Left renal cortex interstitium (tissue), 4 donors: ENCODE measurements around the gene OTOG. TPM values are rescaled to one million over a fixed set of nuclear protein-coding genes. Genes with fewer than 3 reads are reported as not detected.

Experiments
- DNase-seq, 4 donors: peaks; one replicate each; pipeline ENCODE4 v3.0.0-alpha.2; 2013; ENCODE audit warnings: low read depth in 4 of 4, low spot score in 2 of 4, missing footprints in 1 of 4
- polyA plus RNA-seq, 4 donors: library from polyadenylated mRNA; unstranded; fragments of 120-200 nt; gene quantifications; one replicate each; pipeline ENCODE4 v1.2.1, GENCODE V29; 2013; ENCODE audit not compliant: insufficient read length in 4 of 4

OTOG gene
- polyA plus RNA-seq, 4 donors, result 0.11 to 0.90 (median 0.24) TPM

DNA sequence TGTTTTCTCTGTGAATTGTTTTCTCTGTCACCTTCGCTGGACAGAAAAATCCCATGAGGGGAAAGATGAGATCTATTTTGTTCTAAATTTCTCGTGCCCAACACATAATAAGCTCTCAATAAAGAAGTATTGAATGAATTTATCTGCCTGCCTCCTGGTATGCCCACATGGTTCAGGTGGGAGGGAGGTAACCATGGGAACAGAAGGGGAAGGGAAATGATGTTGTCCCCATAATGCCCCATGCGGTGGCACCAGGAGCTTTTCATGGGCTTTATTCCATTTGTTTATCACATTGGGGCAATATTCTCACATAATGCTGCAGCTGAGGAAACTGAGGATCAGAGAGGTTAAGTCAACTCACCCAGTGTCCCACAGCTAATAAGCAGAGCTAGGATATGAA lies 11.6 kb upstream of the OTOG start:
- DNase-seq, result no peak

DNA sequence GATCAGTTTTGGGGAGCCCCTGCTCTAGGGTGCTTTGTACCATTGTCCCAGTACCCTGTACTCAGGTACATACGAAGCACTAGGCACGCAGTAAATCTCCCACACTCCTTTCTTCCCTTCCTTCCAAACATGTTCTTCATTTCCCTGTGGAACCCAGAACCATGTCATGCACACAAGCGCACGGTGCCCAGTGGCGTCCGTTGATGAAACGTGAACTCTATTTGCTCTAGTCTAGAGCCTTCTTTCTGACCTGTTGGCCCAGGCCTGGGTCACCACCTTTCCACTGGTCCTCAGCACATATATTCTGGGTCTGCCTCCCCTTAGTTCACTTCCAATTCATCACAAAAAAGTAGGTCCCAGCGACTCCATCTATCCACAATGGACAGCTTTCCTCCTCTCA lies 9.8 kb upstream of the OTOG start:
- DNase-seq, result no peak

- no peak for DNase-seq
Measured at GRCh38 chr11:17538054-17538453, 9.0 kb upstream of the OTOG start.

DNA sequence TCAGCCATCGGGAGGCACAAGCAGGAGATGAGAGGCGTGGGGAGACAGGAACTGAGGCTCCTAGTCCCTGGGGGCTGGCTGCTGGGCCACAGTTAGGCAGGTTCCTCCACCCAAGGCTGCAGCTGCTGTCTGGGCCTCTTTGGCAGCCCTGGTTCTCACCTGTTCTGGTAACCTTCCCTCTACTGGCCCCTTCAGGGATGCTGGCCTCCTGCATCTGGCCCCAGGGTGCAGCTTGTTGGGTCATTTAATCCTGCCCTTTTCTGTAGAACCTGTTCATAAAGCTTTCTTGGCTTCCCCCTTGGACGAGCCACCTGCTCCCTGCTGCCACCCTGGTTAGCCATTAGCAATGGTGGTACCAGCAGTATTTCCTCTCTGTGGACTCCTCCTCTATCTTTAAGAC lies 8.3 kb upstream of the OTOG start:
- DNase-seq, result no peak

DNA sequence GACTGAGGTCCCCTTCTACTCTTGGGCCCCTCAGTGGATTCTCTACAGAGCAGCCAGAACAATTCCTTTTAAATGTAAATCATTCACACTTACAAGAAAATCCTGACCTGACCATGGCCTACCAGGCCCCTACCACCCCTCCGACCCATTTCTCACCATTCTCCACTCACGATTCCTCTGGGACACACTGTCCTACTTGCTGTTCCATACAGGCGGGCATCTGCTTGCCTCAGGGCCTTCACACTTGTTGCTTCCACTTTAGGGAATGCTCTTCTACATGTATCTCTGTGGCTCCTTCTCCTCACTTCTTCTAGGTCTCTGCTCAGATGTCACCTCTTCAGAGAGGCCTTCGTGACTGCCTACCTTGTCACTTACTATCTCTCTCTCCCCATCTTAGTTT lies 6.3 kb upstream of the OTOG start:
- no peak for DNase-seq

DNA sequence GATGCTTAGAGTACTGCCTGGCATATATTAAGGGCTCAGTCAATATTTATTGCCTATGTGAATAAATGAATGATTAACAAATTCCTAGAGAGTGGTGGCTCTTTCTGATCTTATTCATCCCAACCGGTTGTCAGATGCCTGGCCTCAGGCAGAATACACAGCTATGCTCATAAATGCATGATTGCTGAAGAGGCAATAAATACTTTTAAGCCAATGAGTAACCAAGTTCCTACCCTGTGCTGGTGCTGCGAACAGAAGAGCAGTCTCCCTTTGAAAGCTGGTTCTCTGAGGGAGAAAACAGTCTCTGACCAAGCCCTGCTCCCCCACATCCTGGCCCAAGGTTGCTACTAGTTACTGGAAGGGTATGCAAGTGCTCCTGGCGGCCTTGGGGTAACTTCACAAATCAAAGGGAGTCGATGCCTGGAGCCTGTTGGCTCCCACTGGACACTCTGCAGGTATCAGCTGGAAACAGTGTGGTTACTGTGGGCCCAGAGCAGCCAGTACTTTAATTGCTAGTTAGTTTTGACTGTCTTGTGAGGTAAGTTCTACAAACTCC lies 5.7 kb upstream of the OTOG start:
- no peak for DNase-seq

DNA sequence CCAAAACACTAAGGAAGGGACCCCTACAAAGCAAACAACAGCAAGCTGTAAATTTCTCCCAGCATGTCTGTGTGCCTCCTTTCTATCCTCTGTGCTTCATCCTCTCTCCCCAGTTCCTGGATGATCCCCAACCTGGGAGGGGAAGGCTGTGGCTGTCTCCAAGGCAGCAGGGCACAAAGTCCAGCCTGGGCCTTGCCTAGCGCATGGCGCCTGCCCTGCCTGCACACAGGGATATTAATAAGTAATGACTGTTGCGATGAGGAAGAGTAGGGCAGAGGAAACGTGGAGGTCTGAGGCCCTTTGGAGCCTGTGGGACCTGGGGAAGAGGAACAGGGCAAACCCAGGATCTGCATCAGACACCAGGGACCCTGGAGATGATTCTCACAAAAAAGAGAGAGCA lies 4.8 kb upstream of the OTOG start:
- no peak for DNase-seq

DNA sequence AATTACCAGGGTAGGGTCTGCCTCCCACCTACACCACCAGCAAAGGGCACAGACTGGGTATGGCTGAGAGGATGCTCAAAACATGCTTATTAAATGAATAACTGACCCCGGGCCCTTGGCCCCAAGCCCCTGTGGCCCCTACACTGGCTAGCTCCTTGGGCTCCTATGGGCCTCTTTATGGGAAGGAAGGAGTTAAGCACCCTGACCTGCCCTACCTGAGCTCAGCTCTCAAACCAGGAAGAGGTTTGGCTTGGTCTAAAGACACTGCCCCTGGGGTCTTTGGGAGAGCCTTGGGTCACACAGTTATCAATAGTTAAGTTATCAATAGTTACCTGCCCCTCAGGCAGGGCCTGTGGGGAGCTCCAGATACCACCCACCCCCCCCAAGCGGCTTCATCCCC lies 4.0 kb upstream of the OTOG start:
- no peak for DNase-seq

- no peak for DNase-seq
Measured at GRCh38 chr11:17543574-17544180, 3.4 kb upstream of the OTOG start.

- DNase-seq, result no peak
Measured at GRCh38 chr11:17544181-17544622, 2.9 kb upstream of the OTOG start, which contains the start of gene USH1C. TSS of gene USH1C (minus strand) at chr11:17544416. CDS start at chr11:17544307, 109 bp downstream.

DNA sequence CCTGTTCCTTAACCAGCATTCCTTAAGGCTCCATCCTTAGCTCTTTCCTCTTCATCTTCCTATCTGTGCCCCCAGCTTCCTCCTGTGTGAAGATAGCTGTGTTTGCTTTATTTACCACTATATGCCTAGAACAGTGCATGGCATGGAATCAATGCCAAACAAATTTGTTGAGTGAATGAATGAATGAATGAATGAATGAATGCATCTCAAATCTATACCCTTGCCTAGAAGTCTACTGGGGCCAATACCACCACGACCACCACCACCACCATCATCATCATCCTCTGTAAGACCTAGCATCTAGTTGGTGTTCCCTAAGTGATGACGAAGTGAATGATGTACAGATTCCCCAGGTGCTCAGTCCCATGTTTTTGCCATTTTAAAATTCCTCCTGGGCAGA lies 819 bp upstream of the OTOG start:
- DNase-seq, result no peak

DNA sequence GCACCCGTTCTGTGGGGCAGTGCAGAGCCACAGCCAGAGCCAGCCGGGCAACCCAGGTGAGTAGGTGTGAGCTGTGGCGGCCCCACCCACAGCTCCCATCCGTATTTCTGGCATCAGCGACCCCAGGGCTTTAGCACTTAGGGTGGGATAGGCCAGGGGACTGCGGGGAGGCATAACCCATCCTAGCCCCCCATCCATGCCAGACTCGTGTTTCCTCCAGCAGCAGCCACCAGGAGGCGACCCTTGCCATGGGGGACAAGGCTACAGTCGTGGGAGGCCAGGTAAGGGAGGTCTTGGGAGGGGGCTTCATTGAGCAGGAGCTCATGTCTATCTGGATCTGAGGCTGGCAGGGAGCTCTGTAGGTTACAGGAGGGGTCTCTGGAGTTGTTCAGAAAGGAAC lies 873 bp downstream of the OTOG start:
- no peak for DNase-seq

DNA sequence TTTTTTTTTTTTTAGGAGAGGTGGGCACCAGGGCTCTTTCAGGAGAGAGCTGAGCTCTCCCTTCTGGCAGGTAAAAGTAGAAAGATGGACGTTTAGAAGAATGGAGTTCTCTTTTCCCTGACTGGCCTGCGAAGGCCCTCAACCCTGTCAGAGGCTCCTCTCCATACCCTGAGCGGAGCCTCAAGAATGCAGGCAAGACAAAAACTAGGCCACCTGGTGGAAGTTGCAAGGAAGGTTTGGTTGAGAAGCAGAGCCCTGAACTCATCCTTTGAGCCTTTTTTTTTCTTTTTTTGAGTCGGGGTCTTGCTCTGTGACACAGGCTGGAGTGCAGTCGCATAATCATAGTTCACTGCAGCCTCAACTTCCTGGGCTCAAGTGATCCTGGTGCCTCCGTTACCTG lies 1.4 kb downstream of the OTOG start:
- no peak for DNase-seq

- DNase-seq, result no peak
Measured at GRCh38 chr11:17550450-17551346, 3.6 kb downstream of the OTOG start.

DNA sequence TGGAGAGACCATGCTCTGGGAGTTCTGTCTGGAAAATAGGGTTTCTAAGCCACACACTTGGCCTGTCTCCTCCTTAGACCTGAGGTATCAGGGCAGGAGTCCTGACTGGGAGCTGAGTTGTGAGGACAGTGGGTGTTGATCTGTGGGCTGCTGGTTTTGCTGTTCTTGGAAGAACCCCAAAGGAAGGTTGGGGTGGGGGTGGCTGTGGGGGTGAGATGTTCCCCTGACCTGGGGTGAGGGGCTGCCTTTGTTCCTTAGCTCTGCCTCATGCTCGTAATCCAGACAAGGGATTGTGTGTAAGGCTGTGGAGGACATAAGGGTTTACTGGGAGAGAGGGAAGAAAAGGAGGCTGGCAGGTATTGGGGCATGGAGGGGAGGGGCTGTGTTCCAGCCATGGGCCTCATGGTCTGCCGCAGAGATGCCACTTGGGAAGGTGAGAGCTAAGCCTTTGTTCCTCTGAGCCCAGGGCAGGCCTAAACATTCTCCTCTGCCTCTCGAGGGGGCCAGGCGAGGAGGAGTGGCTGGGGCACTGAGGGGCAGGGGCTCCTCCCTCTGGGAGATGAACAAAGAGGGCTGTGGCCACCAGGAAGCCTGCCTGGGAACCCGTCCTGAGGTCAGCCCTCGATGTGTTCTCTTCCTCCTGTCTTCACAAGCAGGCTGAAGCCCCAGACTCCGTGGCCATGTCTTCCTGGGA lies 4.4 kb downstream of the OTOG start:
- no peak for DNase-seq

DNA sequence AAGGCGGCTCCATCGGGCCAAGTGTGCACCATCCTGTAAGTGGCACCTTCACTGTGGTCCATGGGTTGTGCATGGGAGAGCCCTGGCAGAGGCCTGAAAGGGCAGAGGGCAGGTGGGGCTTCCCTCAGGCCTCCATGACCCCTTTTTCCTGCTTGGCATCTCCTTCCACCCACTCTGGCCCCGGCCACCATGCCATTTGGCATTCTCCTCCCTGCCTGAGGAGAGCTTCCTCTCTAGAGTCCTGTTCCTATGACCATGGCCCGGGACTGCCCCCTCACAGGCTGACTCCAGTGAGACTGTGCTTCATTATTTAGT lies 4.9 kb downstream of the OTOG start:
- no peak for DNase-seq

DNA sequence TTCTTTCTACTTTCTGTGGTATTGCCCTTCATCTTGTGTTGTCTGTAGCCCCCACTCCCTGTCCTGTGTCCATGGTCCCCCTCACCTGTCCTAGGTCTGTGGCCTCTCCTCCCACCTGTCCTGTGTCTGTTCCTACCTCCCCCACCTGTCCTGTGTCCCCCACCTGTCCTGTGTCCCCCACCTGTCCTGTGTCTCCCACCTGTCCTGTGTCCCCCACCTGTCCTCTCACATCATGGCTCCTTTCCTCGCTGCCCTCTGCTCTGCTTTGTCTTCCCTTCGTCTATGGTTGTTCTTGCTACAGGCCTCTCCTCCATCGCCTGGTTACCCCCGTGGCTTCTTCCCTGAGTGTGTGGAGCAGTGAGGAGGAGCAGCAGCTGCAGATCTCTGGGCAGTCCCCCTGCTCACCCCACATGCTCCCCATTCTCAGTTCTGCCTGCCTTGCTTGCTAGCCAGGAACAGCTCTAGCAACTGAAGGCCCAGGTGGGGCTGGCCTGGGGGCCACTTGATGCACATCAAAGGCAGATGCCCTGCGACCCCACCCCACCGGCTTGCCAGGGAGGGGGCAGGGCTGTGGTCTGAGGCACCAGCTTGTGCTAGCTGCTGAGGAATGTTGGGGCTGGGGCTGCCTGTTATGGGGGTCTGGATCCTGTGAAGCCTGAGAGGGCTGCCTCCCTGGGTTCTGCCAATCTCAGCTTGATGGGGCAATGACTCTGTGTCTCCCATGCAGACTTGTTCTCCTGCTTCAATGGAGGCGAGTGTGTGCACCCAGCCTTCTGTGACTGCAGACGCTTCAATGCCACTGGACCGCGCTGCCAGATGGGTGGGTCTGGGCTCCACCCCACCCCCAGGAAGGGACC lies 5.6 kb downstream of the OTOG start:
- DNase-seq, result no peak

DNA sequence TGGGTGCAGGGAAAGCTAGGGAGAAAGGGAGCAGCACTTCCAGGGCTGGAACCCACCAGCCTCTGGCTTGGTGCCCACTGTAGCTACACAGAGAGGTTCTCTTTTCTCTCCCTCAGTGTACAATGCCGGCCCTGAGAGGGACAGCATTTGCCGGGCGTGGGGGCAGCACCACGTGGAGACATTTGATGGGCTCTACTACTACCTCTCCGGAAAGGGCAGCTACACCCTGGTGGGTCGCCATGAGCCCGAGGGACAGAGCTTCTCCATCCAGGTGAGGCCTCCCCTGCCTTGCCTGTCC lies 6.1 kb downstream of the OTOG start:
- DNase-seq, result no peak

DNA sequence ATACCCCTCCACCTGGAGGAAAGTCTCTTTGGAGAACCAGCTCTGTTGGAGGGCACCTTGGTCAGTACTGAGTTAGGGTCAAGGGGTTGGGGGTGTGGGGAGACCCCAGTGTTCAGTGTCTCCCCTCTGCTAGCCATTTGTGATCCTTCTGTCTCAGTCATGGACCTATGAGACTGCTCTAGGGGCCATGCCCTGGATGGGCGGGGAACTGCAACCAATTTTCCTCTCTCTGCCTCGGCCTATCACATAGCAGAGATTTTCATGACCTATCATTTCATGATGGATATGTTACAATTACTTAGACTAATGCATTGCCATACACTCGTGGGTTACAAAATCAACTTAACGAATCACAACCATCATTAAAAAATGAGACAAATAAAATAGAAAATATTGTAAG lies 7.4 kb downstream of the OTOG start:
- no peak for DNase-seq

DNA sequence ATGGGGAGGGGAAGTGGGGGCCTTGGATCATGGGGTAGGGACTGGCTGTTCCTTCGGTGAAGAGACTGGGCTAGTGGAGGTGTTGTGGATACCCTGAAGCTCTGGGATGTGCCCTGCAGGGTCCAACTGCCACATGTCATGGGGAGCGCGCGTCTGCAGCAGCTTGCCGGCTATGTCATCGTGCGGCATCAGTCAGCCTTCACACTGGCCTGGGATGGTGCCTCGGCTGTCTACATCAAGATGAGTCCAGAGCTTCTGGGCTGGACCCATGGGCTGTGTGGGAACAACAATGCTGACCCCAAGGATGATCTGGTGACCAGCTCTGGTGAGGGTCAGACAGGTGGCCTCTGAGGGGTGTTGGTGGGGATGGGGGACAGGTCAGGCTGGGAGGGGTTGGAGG lies 9.9 kb downstream of the OTOG start:
- no peak for DNase-seq
